Measurements from ENCODE around the gene TP53.

Gene TP53

GRCh38 chr17:7627250-7628121 lies 59.8 kb downstream of the TP53 start, which contains the start of gene SAT2 (continued):
- TF ChIP-seq CTCF (tag by site-specific recombination; IDR thresholded peaks at IDR 0.05): no peak

- POLR2A ChIA-PET: interaction anchor here (0.9 to 9.6 kb wide), 9 partner anchors 12 to 322 kb away, joined by 3 to 215 read pairs (median 9); partner anchors contain the start of genes ATP1B2, CD68, FXR2 and MPDU1
- CTCF ChIA-PET: interaction anchor here (0.6 to 4.4 kb wide), 10 partner anchors 9 to 431 kb away, joined by 3 to 24 read pairs (median 5); partner anchors contain the start of genes FXR2, TP53 and WRAP53
- peak overlapping the region; percentile 91; the same call in 1 of the 2 replicates for H3K27ac ChIP-seq (ENCODE audit: extremely low read depth, low read depth, low read length)
- H3K9me3 ChIP-seq (ENCODE audit: control insufficient read depth, insufficient read depth, low read depth, low read length): no peaks in the 10 kb centered on the region
- H3K36me3 ChIP-seq (ENCODE audit: control insufficient read depth in 2 of 2, insufficient read depth in 1 of 2, low read length in 2 of 2): peaks cover 0 to 8% of the 10 kb centered on the region in 2 experiments; a peak in 2 of 3 replicates
- TF ChIP-seq ZNF830 (tag by site-specific recombination; IDR thresholded peaks at IDR 0.05; ENCODE audit: low read depth): no peak
- TF ChIP-seq ZFP37 (tag by site-specific recombination; IDR thresholded peaks at IDR 0.05): no peak
- TF ChIP-seq HOXD13 (CRISPR knock-in tag; IDR thresholded peaks at IDR 0.05; ENCODE audit: borderline replicate concordance): no peak
- no peak for TF ChIP-seq ZNF202 (tag by site-specific recombination; IDR thresholded peaks at IDR 0.05; ENCODE audit: borderline replicate concordance)
- TF ChIP-seq HIC1 (tag by site-specific recombination; IDR thresholded peaks at IDR 0.05): no peak
- TF ChIP-seq ZNF530 (tag by site-specific recombination; IDR thresholded peaks at IDR 0.05; ENCODE audit: low read depth): no peak
- no peak for TF ChIP-seq YY2 (tag by site-specific recombination; IDR thresholded peaks at IDR 0.05)
- no peak for TF ChIP-seq HOXC10 (CRISPR knock-in tag; IDR thresholded peaks at IDR 0.05)
- TF ChIP-seq ZNF398 (tag by site-specific recombination; IDR thresholded peaks at IDR 0.05): no peak
- TF ChIP-seq ZNF521 (tag by site-specific recombination; IDR thresholded peaks at IDR 0.05): no peak
- no peak for TF ChIP-seq ZNF792 (tag by site-specific recombination; IDR thresholded peaks at IDR 0.05)
- no peak for TF ChIP-seq SP2 (tag by site-specific recombination; IDR thresholded peaks at IDR 0.05)
- no peak for TF ChIP-seq ZNF658 (tag by site-specific recombination; IDR thresholded peaks at IDR 0.05)
- TF ChIP-seq KLF10 (tag by site-specific recombination; IDR thresholded peaks at IDR 0.05): no peak
- no peak for TF ChIP-seq ZNF311 (tag by site-specific recombination; IDR thresholded peaks at IDR 0.05; ENCODE audit: borderline replicate concordance)
- TF ChIP-seq ZNF10 (tag by site-specific recombination; IDR thresholded peaks at IDR 0.05): no peak
- no peak for TF ChIP-seq ZNF223 (tag by site-specific recombination; IDR thresholded peaks at IDR 0.05)
- no peak for TF ChIP-seq ZNF701 (tag by site-specific recombination; IDR thresholded peaks at IDR 0.05)
- TF ChIP-seq ZNF610 (tag by site-specific recombination; IDR thresholded peaks at IDR 0.05; ENCODE audit: borderline replicate concordance): no peak
- no peak for TF ChIP-seq AEBP2 (tag by site-specific recombination; IDR thresholded peaks at IDR 0.05; ENCODE audit: borderline replicate concordance)
- peaks cover 3% of the 10 kb centered on the region; the same call in 1 of the 2 replicates for H3K4me1 ChIP-seq (ENCODE audit: control insufficient read depth, insufficient read depth, low read length)
- H3K4me3 ChIP-seq (ENCODE audit: low read depth, low read length): peak overlapping the region; percentile 84
Measured at GRCh38 chr17:7626956-7627249, 60.4 kb downstream of the TP53 start.
